ENCODE data around the gene PDE11A. TPM values are rescaled to one million over a fixed set of nuclear protein-coding genes. Genes with fewer than 3 reads are reported as not detected.
"Not testable (repeated sequence)": the region's sequence is repeated elsewhere in the genome, so short reads cannot be mapped to it uniquely, and the experiment has no call there.

Gene PDE11A
- total RNA-seq, 6 experiments from 2014 or later, result 1.2 to 9.4 (median 6.3) TPM

- no peak for DNase-seq
- H3K4me1 ChIP-seq, result no peaks in the 10 kb centered on the region
- H3K9me3 ChIP-seq, result no peaks in the 10 kb centered on the region
- ATAC-seq, result peak; percentile 79 to 94 (median 90)
- no peak overlapping the region for H3K4me3 ChIP-seq
- intact Hi-C loops (cut with DNase I), result no loop called here
- H3K27me3 ChIP-seq, result no peaks in the 10 kb centered on the region
- TF ChIP-seq POLR2A (IDR thresholded peaks at IDR 0.05), result no peak
- TF ChIP-seq CTCF (IDR thresholded peaks at IDR 0.05), result peak; percentile 47 to 64 (median 55)
- H3K27ac ChIP-seq, result no peak overlapping the region
- WGBS (ENCODE audit: insufficient coverage, low coverage, low lambda C conversion rate, missing lambda C conversion rate), result 6% methylated on average over 1 of the region's 1 CpG
- H3K36me3 ChIP-seq, result no peaks in the 10 kb centered on the region
Measured at GRCh38 chr2:177799531-177799930, 273.0 kb downstream of the PDE11A start.

GRCh38 chr2:177797808-177798207 is 274.8 kb downstream of the PDE11A start:
- 29% methylated on average over 1 of the region's 1 CpG for WGBS (ENCODE audit: insufficient coverage, low coverage, low lambda C conversion rate, missing lambda C conversion rate)
- no peak overlapping the region for H3K4me3 ChIP-seq
- no peaks in the 10 kb centered on the region for H3K4me1 ChIP-seq
- ATAC-seq (no peak), DNase-seq (no peak)
- no peak for TF ChIP-seq POLR2A (IDR thresholded peaks at IDR 0.05)
- no peak overlapping the region for H3K27ac ChIP-seq
- no peaks in the 10 kb centered on the region for H3K36me3 ChIP-seq
- no peaks in the 10 kb centered on the region for H3K27me3 ChIP-seq
- no peaks in the 10 kb centered on the region for H3K9me3 ChIP-seq
- intact Hi-C loops (cut with DNase I), result no loop called here

- intact Hi-C loops (cut with DNase I), result no loop called here
- Histone ChIP-seq H3K27ac (no peak overlapping the region), H3K27me3 (no peaks in the 10 kb centered on the region), H3K9me3 (no peaks in the 10 kb centered on the region), H3K36me3 (no peaks in the 10 kb centered on the region), H3K4me1 (no peaks in the 10 kb centered on the region), H3K4me3 (no peak overlapping the region)
- WGBS (ENCODE audit: insufficient coverage, low coverage, low lambda C conversion rate, missing lambda C conversion rate), result 43% methylated on average over 4 of the region's 4 CpGs
- TF ChIP-seq POLR2A (IDR thresholded peaks at IDR 0.05), result no peak
- no peak for TF ChIP-seq CTCF (IDR thresholded peaks at IDR 0.05)
- DNase-seq (no peak), ATAC-seq (peak in 2 of 4 donors; percentile 17 to 44)
Measured at GRCh38 chr2:177796654-177797415, 275.7 kb downstream of the PDE11A start.

GRCh38 chr2:177796011-177796410 is 276.6 kb downstream of the PDE11A start:
- Histone ChIP-seq H3K4me1 (no peaks in the 10 kb centered on the region), H3K9me3 (no peaks in the 10 kb centered on the region), H3K27me3 (no peaks in the 10 kb centered on the region), H3K4me3 (no peak overlapping the region), H3K36me3 (no peaks in the 10 kb centered on the region), H3K27ac (no peak overlapping the region)
- DNase-seq (no peak), ATAC-seq (no peak)
- intact Hi-C loops (cut with DNase I), result no loop called here
- WGBS (ENCODE audit: insufficient coverage, low coverage, low lambda C conversion rate, missing lambda C conversion rate), result 100% methylated on average over 1 of the region's 2 CpGs
- TF ChIP-seq POLR2A (IDR thresholded peaks at IDR 0.05) (no peak), CTCF (IDR thresholded peaks at IDR 0.05) (no peak)

GRCh38 chr2:177785143-177785542 is 287.4 kb downstream of the PDE11A start:
- intact Hi-C loops (cut with DNase I); DNase-seq: not testable (repeated sequence)

More at GRCh38 chr2:177785143-177785542, 287.4 kb downstream of the PDE11A start:
- H3K27me3 ChIP-seq, H3K4me1 ChIP-seq, H3K4me3 ChIP-seq, H3K36me3 ChIP-seq, H3K9me3 ChIP-seq: not testable (repeated sequence)
- peak in 2 of 4 donors; percentile 29 to 38 for ATAC-seq
- H3K27ac ChIP-seq, result peak overlapping the region in 1 of 3 donors; percentile 47
- 80% methylated on average over 6 of the region's 6 CpGs for WGBS (ENCODE audit: insufficient coverage, low coverage, low lambda C conversion rate, missing lambda C conversion rate)
